T-helper 1 cell (primary cell): ENCODE data around the gene CD93.

Experiments used
- DNase-seq, 5 donors: peaks; one replicate each; pipeline ENCODE4 v3.0.0-alpha.2; 2012 to 2020

Gene CD93

GRCh38 chr20:23034721-23035671, 51.1 kb downstream of the CD93 start, which contains the start of gene SSTR4:
SSTR4 (plus strand) TSS chr20:23035312; CDS start chr20:23035484, 172 bp downstream.
- no peak for DNase-seq

- no peak for DNase-seq
These were observed 52.2 kb downstream of the CD93 start for GRCh38 chr20:23033918-23034317.

DNA sequence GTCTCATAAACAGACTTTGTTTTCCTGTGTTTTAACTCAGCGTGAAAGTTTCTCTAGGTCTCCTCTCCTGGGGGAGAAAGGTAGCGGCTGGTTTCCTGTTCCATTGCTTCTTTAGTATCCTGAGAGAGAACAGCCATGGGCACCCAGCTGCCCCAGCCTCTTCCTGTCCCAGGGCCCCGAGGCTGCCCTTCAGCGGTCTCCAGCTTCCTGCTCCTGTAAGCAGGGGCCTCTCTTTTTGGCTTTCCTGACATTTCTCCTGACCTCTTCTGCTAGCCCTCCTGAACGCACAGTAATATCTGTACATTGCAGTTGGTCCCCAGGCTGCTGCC, 53.4 kb downstream of the CD93 start:
- no peak for DNase-seq

GRCh38 chr20:23032056-23032749, 53.9 kb downstream of the CD93 start:
- DNase-seq = no peak

DNA sequence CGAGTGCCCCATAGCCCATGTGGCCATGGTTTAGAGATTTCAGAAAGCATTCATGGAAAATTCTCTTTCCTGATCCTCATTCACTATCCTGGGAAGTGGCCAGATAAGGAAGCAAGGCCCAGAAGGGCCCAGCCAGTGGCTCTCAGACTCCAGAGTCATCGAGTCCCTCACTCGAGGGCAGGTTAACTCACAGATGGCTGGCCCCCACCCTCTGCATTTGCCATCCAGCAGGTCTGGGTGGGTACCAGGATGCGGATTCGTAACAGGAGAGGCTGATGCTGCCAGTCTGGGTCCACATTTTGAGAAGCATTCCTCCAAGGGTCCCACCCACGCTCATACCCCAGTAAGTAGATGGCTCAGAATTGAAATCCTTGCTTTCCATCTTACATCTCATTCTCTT, 54.8 kb downstream of the CD93 start:
- no peak for DNase-seq
